Measurements from ENCODE around the gene RTL5.

DNA sequence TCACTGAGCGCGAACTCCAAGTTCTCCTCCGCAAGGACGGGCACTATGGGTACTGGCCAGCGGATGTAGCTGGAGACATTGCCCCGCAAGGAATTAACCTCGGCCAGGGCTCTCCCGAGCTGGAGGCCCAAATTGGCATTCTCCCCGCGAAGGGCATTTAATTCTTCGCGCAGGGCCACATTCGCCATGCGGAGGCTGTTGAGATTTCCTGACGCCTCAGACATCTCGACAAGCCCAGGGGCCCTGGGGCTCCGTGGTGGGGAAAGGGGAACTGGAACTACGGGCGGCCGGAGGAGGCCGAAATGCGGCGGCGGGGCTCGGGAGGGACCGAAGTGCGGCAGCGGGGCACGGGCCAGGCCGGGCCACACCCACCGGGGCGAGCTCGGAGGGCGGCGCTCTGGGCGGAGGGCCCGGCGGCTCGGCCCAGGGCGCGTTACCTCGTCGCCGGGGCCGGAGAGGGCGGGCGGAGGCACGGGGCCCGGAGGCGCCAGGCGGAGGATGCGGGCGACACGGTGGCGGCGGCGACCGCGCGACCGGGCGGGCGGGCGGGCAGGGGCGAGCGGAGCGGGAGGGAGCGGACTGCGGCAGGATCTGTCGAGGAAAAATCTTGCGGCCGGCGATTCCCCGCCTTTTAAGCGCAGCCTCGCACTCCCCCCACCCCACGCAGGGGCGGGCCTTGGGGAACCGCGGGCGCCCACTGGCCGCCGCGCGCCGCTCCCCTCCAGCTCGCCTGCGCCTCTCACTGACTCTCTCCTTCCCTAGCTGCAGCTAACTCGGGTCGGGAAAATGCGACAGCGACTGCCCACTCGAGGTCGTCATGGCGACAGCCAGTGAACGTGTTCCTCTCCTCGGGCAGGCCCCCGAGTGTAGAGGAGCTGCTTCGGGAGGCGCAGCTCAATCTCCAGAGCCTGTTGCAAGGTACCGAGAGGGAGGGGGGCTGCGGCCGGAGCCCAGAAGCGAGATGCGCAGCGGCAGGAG lies at the start of gene RTL5:
- TF ChIP-seq, protein P1, sequence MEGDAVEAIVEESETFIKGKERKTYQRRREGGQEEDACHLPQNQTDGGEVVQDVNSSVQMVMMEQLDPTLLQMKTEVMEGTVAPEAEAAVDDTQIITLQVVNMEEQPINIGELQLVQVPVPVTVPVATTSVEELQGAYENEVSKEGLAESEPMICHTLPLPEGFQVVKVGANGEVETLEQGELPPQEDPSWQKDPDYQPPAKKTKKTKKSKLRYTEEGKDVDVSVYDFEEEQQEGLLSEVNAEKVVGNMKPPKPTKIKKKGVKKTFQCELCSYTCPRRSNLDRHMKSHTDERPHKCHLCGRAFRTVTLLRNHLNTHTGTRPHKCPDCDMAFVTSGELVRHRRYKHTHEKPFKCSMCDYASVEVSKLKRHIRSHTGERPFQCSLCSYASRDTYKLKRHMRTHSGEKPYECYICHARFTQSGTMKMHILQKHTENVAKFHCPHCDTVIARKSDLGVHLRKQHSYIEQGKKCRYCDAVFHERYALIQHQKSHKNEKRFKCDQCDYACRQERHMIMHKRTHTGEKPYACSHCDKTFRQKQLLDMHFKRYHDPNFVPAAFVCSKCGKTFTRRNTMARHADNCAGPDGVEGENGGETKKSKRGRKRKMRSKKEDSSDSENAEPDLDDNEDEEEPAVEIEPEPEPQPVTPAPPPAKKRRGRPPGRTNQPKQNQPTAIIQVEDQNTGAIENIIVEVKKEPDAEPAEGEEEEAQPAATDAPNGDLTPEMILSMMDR (conservative IDR thresholded peaks at IDR 0.05 in 1 of 2, IDR thresholded peaks at IDR 0.05 in 1 of 2; ENCODE audit: low read depth in 1 of 2, low read length in 2 of 2): no peak
- no peak for TF ChIP-seq EZH2 (IDR thresholded peaks at IDR 0.05; ENCODE audit: low read length, missing control alignments)
